HepG2 (cell line): ENCODE results near the gene KLHL18. TPM values are rescaled to one million over a fixed set of nuclear protein-coding genes. Genes with fewer than 3 reads are reported as not detected.

Source experiments
- AHR ChIP-seq: IDR thresholded peaks from 2 replicates; pipeline ENCODE4 v1.6.1; 2018; ENCODE audit warnings: missing genetic modification reagents, missing compliant biosample characterization
- ISX ChIP-seq: sonication (generic); formaldehyde crosslinking; conservative IDR thresholded peaks from 2 replicates; pipeline ENCODE4 v1.5.0; 2020; ENCODE audit warnings: missing genetic modification reagents
- MYNN ChIP-seq: sonication (generic); formaldehyde crosslinking; IDR thresholded peaks from 2 replicates; pipeline ENCODE4 v1.4.0; 2020; ENCODE audit warnings: mild to moderate bottlenecking, low read depth, missing genetic modification reagents
- SP2 ChIP-seq: sonication (generic); formaldehyde crosslinking; IDR thresholded peaks from 2 replicates; pipeline ENCODE4 v1.5.1; 2020; ENCODE audit warnings: mild to moderate bottlenecking, missing genetic modification reagents
- ZIK1 ChIP-seq: sonication (generic); formaldehyde crosslinking; IDR thresholded peaks from 2 replicates; pipeline ENCODE4 v1.5.0; 2020; ENCODE audit warnings: mild to moderate bottlenecking, low read depth, missing genetic modification reagents, borderline replicate concordance
- ZNF235 ChIP-seq: sonication (generic); formaldehyde crosslinking; IDR thresholded peaks from 2 replicates; pipeline ENCODE4 v1.8.1; 2023; ENCODE audit warnings: mild to moderate bottlenecking, missing genetic modification reagents, borderline replicate concordance
- ZNF251 ChIP-seq: sonication (generic); formaldehyde crosslinking; IDR thresholded peaks from 2 replicates; pipeline ENCODE4 v1.9.0; 2021; ENCODE audit warnings: mild to moderate bottlenecking, missing genetic modification reagents
- ZNF607 ChIP-seq: sonication (generic); formaldehyde crosslinking; IDR thresholded peaks from 2 replicates; pipeline ENCODE4 v1.5.1; 2020; ENCODE audit warnings: missing genetic modification reagents, mild to moderate bottlenecking, borderline replicate concordance
- ZNF780A ChIP-seq: sonication (generic); formaldehyde crosslinking; IDR thresholded peaks from 2 replicates; pipeline ENCODE4 v1.8.0; 2022; ENCODE audit warnings: mild to moderate bottlenecking, missing genetic modification reagents, moderate library complexity
- ZNF878 ChIP-seq: sonication (generic); formaldehyde crosslinking; IDR thresholded peaks from 2 replicates; pipeline ENCODE4 v1.8.1; 2023; ENCODE audit warnings: mild to moderate bottlenecking, missing genetic modification reagents, moderate library complexity
- polyA plus RNA-seq, 8 experiments: library from polyadenylated mRNA; depleted of rRNA in 3 of 8; stranded (reverse) in 7 of 8; unstranded in 1 of 8; fragments of >200 nt; fragmentation: Illumina TruSeq in 4 of 8; extraction: Trizol in 4 of 8; gene quantifications; 2 replicates each; pipeline versions ENCODE4 v1.2.1 to v1.2.3, GENCODE V29; 2011 to 2016; ENCODE audit warnings: low read depth in 4 of 8, missing spikeins in 1 of 8, mixed read lengths in 1 of 8; ENCODE audit not compliant: insufficient read depth in 1 of 8
- total RNA-seq, 5 experiments: library from RNA; depleted of rRNA; stranded (reverse); fragments of >200 nt; fragmentation: Illumina TruSeq; extraction: Trizol; gene quantifications; 2 replicates each; pipeline ENCODE4 v1.2.3, GENCODE V29; 2016; ENCODE audit warnings: low read depth in 1 of 5
- TF ChIP-seq, protein P1 (sequence below): sonication (generic); formaldehyde crosslinking; IDR thresholded peaks from 2 replicates; pipeline ENCODE4 v1.5.1; 2020; ENCODE audit warnings: mild to moderate bottlenecking, moderate library complexity, missing genetic modification reagents
- TF ChIP-seq, protein P2 (sequence below): sonication (generic); formaldehyde crosslinking; IDR thresholded peaks from 2 replicates; pipeline ENCODE4 v1.4.0; 2020; ENCODE audit warnings: missing genetic modification reagents
- TF ChIP-seq, protein P3 (sequence below): sonication (generic); formaldehyde crosslinking; IDR thresholded peaks from 2 replicates; pipeline ENCODE4 v1.9.0; 2021; ENCODE audit warnings: missing genetic modification reagents, borderline replicate concordance
- TF ChIP-seq, protein P4 (sequence below): sonication (generic); formaldehyde crosslinking; IDR thresholded peaks from 2 replicates; pipeline ENCODE4 v1.8.1; 2023; ENCODE audit warnings: mild to moderate bottlenecking, missing genetic modification reagents
- TF ChIP-seq, protein P5 (sequence below): sonication (generic); formaldehyde crosslinking; IDR thresholded peaks from 2 replicates; pipeline ENCODE4 v1.4.0; 2020; ENCODE audit warnings: mild to moderate bottlenecking, missing genetic modification reagents
- TF ChIP-seq, protein P6 (sequence below): sonication (generic); formaldehyde crosslinking; IDR thresholded peaks from 2 replicates; pipeline ENCODE4 v1.8.1; 2023; ENCODE audit warnings: mild to moderate bottlenecking, missing genetic modification reagents
- TF ChIP-seq, protein P7 (sequence below): sonication (generic); formaldehyde crosslinking; IDR thresholded peaks from 2 replicates; pipeline ENCODE4 v1.4.0; 2020; ENCODE audit warnings: missing genetic modification reagents

Gene KLHL18
- total and polyA plus RNA-seq, 2 of the 13 experiments (the other 11 are each of a cell fraction or from before 2014, with no cell fraction given), result 17.5 to 18.8 TPM

DNA sequence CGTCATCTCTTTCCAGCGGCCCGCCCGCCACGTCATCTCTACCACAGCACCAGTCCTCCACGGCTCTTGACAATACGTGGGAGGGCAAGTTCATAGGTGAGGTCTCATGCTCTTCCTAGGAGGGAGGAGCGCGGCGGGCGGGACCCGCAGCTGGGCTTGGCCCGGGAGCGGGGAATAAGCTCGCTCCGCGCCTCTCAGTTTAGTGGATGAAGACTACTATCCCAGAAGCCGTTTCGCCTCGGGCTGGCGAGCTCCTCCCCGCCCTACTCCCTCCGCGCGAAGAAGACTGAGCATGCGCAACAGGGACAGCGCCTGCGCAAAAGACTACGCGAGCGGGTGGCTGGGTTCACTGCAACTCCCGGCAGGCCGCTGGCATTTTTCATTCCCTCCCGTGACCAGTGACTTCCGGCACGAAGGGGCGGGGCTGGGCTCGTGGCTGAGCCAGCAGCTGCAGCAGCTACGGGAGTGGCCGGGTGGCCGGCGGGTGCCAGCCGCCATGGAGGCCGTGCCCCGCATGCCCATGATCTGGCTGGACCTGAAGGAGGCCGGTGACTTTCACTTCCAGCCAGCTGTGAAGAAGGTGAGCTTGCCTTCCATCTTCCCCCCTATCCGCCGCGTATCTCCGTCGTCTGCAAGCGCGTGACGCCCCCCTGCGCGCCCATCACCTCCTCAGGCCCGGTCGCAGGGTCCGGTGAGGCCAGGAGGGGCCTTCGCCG is 98.0 kb downstream of the KLHL18 start, which contains the start of gene PTPN23 (continued):
- TF ChIP-seq, protein P1, sequence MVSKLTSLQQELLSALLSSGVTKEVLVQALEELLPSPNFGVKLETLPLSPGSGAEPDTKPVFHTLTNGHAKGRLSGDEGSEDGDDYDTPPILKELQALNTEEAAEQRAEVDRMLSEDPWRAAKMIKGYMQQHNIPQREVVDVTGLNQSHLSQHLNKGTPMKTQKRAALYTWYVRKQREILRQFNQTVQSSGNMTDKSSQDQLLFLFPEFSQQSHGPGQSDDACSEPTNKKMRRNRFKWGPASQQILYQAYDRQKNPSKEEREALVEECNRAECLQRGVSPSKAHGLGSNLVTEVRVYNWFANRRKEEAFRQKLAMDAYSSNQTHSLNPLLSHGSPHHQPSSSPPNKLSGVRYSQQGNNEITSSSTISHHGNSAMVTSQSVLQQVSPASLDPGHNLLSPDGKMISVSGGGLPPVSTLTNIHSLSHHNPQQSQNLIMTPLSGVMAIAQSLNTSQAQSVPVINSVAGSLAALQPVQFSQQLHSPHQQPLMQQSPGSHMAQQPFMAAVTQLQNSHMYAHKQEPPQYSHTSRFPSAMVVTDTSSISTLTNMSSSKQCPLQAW, result peak; percentile 56; the same call in 1 of the 2 replicates
- TF ChIP-seq ZNF607 (CRISPR knock-in tag) (peak; percentile 63), AHR (CRISPR knock-in tag) (peak; percentile 70; the same call in 1 of the 2 replicates), ZNF780A (no peak), MYNN (CRISPR knock-in tag) (peak; percentile 87; the same call in 1 of the 2 replicates), ZIK1 (CRISPR knock-in tag) (no peak; the same call in 1 of the 2 replicates), ZNF251 (CRISPR knock-in tag) (0 out of 2 replicates have a peak, but pooled peaks have one; percentile 23), ISX (CRISPR knock-in tag) (0 out of 2 replicates have a peak, but pooled peaks have one; percentile 57), ZNF235 (CRISPR knock-in tag) (peak; percentile 67; the same call in 1 of the 2 replicates), SP2 (0 out of 2 replicates have a peak, but pooled peaks have one; percentile 42), ZNF878 (CRISPR knock-in tag) (peak; percentile 90; the same call in 1 of the 2 replicates)
- TF ChIP-seq, protein P2, sequence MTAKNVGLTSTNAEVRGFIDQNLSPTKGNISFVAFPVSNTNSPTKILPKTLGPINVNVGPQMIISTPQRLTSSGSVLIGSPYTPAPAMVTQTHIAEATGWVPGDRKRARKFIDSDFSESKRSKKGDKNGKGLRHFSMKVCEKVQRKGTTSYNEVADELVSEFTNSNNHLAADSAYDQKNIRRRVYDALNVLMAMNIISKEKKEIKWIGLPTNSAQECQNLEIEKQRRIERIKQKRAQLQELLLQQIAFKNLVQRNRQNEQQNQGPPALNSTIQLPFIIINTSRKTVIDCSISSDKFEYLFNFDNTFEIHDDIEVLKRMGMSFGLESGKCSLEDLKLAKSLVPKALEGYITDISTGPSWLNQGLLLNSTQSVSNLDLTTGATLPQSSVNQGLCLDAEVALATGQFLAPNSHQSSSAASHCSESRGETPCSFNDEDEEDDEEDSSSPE (CRISPR knock-in tag), result no peak; the same call in 1 of the 2 replicates
- TF ChIP-seq, protein P3, sequence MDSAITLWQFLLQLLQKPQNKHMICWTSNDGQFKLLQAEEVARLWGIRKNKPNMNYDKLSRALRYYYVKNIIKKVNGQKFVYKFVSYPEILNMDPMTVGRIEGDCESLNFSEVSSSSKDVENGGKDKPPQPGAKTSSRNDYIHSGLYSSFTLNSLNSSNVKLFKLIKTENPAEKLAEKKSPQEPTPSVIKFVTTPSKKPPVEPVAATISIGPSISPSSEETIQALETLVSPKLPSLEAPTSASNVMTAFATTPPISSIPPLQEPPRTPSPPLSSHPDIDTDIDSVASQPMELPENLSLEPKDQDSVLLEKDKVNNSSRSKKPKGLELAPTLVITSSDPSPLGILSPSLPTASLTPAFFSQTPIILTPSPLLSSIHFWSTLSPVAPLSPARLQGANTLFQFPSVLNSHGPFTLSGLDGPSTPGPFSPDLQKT (CRISPR knock-in tag), result no peak
- TF ChIP-seq, protein P4, sequence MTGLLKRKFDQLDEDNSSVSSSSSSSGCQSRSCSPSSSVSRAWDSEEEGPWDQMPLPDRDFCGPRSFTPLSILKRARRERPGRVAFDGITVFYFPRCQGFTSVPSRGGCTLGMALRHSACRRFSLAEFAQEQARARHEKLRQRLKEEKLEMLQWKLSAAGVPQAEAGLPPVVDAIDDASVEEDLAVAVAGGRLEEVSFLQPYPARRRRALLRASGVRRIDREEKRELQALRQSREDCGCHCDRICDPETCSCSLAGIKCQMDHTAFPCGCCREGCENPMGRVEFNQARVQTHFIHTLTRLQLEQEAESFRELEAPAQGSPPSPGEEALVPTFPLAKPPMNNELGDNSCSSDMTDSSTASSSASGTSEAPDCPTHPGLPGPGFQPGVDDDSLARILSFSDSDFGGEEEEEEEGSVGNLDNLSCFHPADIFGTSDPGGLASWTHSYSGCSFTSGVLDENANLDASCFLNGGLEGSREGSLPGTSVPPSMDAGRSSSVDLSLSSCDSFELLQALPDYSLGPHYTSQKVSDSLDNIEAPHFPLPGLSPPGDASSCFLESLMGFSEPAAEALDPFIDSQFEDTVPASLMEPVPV (CRISPR knock-in tag), result peak; percentile 61; the same call in 1 of the 2 replicates
- TF ChIP-seq, protein P5, sequence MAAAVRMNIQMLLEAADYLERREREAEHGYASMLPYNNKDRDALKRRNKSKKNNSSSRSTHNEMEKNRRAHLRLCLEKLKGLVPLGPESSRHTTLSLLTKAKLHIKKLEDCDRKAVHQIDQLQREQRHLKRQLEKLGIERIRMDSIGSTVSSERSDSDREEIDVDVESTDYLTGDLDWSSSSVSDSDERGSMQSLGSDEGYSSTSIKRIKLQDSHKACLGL (CRISPR knock-in tag), result peak; percentile 81
- TF ChIP-seq, protein P6, sequence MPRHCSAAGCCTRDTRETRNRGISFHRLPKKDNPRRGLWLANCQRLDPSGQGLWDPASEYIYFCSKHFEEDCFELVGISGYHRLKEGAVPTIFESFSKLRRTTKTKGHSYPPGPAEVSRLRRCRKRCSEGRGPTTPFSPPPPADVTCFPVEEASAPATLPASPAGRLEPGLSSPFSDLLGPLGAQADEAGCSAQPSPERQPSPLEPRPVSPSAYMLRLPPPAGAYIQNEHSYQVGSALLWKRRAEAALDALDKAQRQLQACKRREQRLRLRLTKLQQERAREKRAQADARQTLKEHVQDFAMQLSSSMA (CRISPR knock-in tag), result peak; percentile 16; the same call in 1 of the 2 replicates
- TF ChIP-seq, protein P7, sequence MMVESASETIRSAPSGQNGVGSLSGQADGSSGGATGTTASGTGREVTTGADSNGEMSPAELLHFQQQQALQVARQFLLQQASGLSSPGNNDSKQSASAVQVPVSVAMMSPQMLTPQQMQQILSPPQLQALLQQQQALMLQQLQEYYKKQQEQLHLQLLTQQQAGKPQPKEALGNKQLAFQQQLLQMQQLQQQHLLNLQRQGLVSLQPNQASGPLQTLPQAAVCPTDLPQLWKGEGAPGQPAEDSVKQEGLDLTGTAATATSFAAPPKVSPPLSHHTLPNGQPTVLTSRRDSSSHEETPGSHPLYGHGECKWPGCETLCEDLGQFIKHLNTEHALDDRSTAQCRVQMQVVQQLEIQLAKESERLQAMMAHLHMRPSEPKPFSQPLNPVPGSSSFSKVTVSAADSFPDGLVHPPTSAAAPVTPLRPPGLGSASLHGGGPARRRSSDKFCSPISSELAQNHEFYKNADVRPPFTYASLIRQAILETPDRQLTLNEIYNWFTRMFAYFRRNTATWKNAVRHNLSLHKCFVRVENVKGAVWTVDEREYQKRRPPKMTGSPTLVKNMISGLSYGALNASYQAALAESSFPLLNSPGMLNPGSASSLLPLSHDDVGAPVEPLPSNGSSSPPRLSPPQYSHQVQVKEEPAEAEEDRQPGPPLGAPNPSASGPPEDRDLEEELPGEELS, result peak; percentile 56
